PFSK-1 (cell line): Measurements from ENCODE around the gene TNFRSF19.

ENCODE experiments used
- POLR2AphosphoS5 ChIP-seq: IDR thresholded peaks from 2 replicates; pipeline ENCODE4 v1.6.1; 2012; ENCODE audit warnings: low read depth, mild to moderate bottlenecking, control low read depth, low read length, moderate library complexity
- TAF1 ChIP-seq: IDR thresholded peaks from 2 replicates; pipeline ENCODE4 v1.6.1; 2012; ENCODE audit warnings: low read length, control low read depth, borderline replicate concordance; ENCODE audit not compliant: insufficient read depth

- TF ChIP-seq POLR2AphosphoS5, result no peak
- TF ChIP-seq TAF1, result no peak
Observed at GRCh38 chr13:23622985-23623384, 52.8 kb downstream of the TNFRSF19 start.
